H1 (cell line): ENCODE measurements around the gene ASB6. TPM values are rescaled to one million over a fixed set of nuclear protein-coding genes. Genes with fewer than 3 reads are reported as not detected.

Experiments used
- CTCF ChIA-PET: fragments of 300-600 bp; sonication (Branson Sonifier 250); formaldehyde crosslinking; loops from one replicate; lab custom pipeline; 2021; ENCODE audit not compliant: partially characterized antibody; lab: Charles Lee
- POLR2A ChIA-PET: fragments of 300-600 bp; sonication (Branson Sonifier 250); formaldehyde crosslinking; loops from one replicate; lab custom pipeline; 2021; ENCODE audit warnings: inconsistent platforms; ENCODE audit not compliant: partially characterized antibody; lab: Charles Lee
- DNase-seq, 2 experiments: peaks; one replicate each; pipeline versions ENCODE4 v3.0.0 to v3.0.0-alpha.2; 2010 to 2022; ENCODE audit warnings: low spot score in 2 of 2, low read depth in 1 of 2, mixed read lengths in 1 of 2
- FAIRE-seq: peaks from 2 replicates; lab custom pipeline; 2011; peaks lifted over from hg19 to GRCh38; lab: Jason Lieb, UNC
- H2AFZ ChIP-seq: 2 replicates; pipeline ENCODE4 v1.8.1; 2012; ENCODE audit warnings: low read length, inconsistent platforms
- H2AK5ac ChIP-seq: 2 replicates; pipeline ENCODE4 v1.6.1; 2013; ENCODE audit warnings: low read depth, low read length
- H2BK120ac ChIP-seq: replicated peaks from 2 replicates; pipeline ENCODE3; 2013; ENCODE audit warnings: low read depth, low read length, inconsistent platforms
- H2BK12ac ChIP-seq: 2 replicates; pipeline ENCODE4 v1.6.1; 2013; ENCODE audit warnings: low read depth, low read length
- H2BK15ac ChIP-seq: 2 replicates; pipeline ENCODE4 v1.6.1; 2013; ENCODE audit warnings: low read length
- H2BK20ac ChIP-seq: 2 replicates; pipeline ENCODE4 v1.6.1; 2013; ENCODE audit warnings: low read length
- H2BK5ac ChIP-seq: 2 replicates; pipeline ENCODE4 v1.6.1; 2013; ENCODE audit warnings: low read depth, low read length
- H3K14ac ChIP-seq: 2 replicates; pipeline ENCODE4 v1.6.1; 2013; ENCODE audit warnings: inconsistent platforms; ENCODE audit not compliant: insufficient read length
- H3K18ac ChIP-seq: 2 replicates; pipeline ENCODE4 v1.6.1; 2013; ENCODE audit warnings: low read length; ENCODE audit errors: extremely low read depth
- H3K23ac ChIP-seq: 2 replicates; pipeline ENCODE4 v1.6.1; 2013; ENCODE audit warnings: inconsistent platforms; ENCODE audit not compliant: insufficient read length
- H3K23me2 ChIP-seq: 2 replicates; pipeline ENCODE4 v1.6.1; 2013; ENCODE audit warnings: low read depth, low read length
- H3K27ac ChIP-seq: 2 replicates; pipeline ENCODE4 v1.6.1; 2011; ENCODE audit warnings: low read depth, low read length, inconsistent platforms
- H3K27me3 ChIP-seq, 4 experiments: replicated peaks in 1 of 4; 1 replicate in 1 of 4; 2 replicates in 3 of 4; pipeline versions ENCODE4 v1.6.1 to v1.8.1; 2011 to 2013; ENCODE audit warnings: low read length in 3 of 4, mild to moderate bottlenecking in 3 of 4, inconsistent platforms in 2 of 4, mixed read lengths in 2 of 4, moderate library complexity in 1 of 4; ENCODE audit not compliant: control insufficient read depth in 3 of 4, insufficient read depth in 3 of 4; ENCODE audit errors: extremely low read depth in 1 of 4
- H3K36me3 ChIP-seq, 4 experiments: 2 replicates each; pipeline versions ENCODE4 v1.6.1 to v1.8.1; 2011 to 2013; ENCODE audit warnings: mild to moderate bottlenecking in 4 of 4, low read length in 3 of 4, moderate library complexity in 2 of 4, control low read depth in 1 of 4, inconsistent platforms in 1 of 4; ENCODE audit not compliant: insufficient read depth in 4 of 4, control insufficient read depth in 2 of 4
- H3K4ac ChIP-seq: replicated peaks from 2 replicates; pipeline ENCODE3; 2013; ENCODE audit warnings: low read length, low read depth, mixed read lengths, inconsistent platforms; ENCODE audit not compliant: insufficient read length
- H3K4me1 ChIP-seq, 4 experiments: replicated peaks in 1 of 4; 1 replicate in 1 of 4; 2 replicates in 3 of 4; pipeline versions ENCODE4 v1.6.1 to v1.8.1; 2011 to 2013; ENCODE audit warnings: low read length in 3 of 4, inconsistent platforms in 2 of 4, mixed read lengths in 1 of 4; ENCODE audit not compliant: insufficient read depth in 4 of 4, control insufficient read depth in 3 of 4
- H3K4me2 ChIP-seq, 2 experiments: 2 replicates each; pipeline versions ENCODE4 v1.6.1 to v1.8.1; 2011 to 2013; ENCODE audit warnings: low read depth in 2 of 2, low read length in 2 of 2, control low read depth in 1 of 2, inconsistent platforms in 1 of 2, mild to moderate bottlenecking in 1 of 2; ENCODE audit not compliant: insufficient read depth in 1 of 2
- H3K4me3 ChIP-seq, 4 experiments: fragments of 200-600, 300-600 bp in 1 of 4; sonication (generic), shearing (Covaris generic), sonication (Bioruptor Twin) in 1 of 4; 2 replicates each; pipeline versions ENCODE4 v1.5.1 to v1.8.1; 2011 to 2016; ENCODE audit warnings: low read length in 4 of 4, low read depth in 3 of 4, control low read depth in 2 of 4, inconsistent platforms in 2 of 4, mild to moderate bottlenecking in 2 of 4, mixed read lengths in 1 of 4, moderate library complexity in 1 of 4; ENCODE audit not compliant: insufficient read depth in 2 of 4; ENCODE audit errors: extremely low read depth in 1 of 4
- H3K56ac ChIP-seq: replicated peaks from 2 replicates; pipeline ENCODE3; 2013; ENCODE audit warnings: low read depth, mild to moderate bottlenecking, mixed read lengths, low read length, inconsistent platforms; ENCODE audit not compliant: insufficient read length
- H3K79me1 ChIP-seq: 2 replicates; pipeline ENCODE4 v1.6.1; 2013; ENCODE audit warnings: low read depth, low read length, control low read depth
- H3K79me2 ChIP-seq, 2 experiments: 2 replicates each; pipeline versions ENCODE4 v1.6.1 to v1.8.1; 2012 to 2013; ENCODE audit warnings: low read length in 2 of 2, mild to moderate bottlenecking in 2 of 2, inconsistent platforms in 1 of 2; ENCODE audit not compliant: insufficient read depth in 2 of 2, control insufficient read depth in 1 of 2
- H3K9ac ChIP-seq, 4 experiments: replicated peaks in 1 of 4; 1 replicate in 1 of 4; 2 replicates in 3 of 4; pipeline versions ENCODE4 v1.6.1 to v1.8.1; 2011 to 2013; ENCODE audit warnings: low read depth in 3 of 4, low read length in 3 of 4, control low read depth in 2 of 4, mild to moderate bottlenecking in 2 of 4, moderate library complexity in 2 of 4, inconsistent platforms in 1 of 4; ENCODE audit errors: extremely low read depth in 1 of 4
- H3K9me3 ChIP-seq, 2 experiments: 2 replicates each; pipeline versions ENCODE4 v1.6.1 to v1.8.1; 2012 to 2013; ENCODE audit warnings: mild to moderate bottlenecking in 2 of 2, moderate library complexity in 2 of 2, control low read depth in 1 of 2, inconsistent platforms in 1 of 2, low read depth in 1 of 2, low read length in 1 of 2, mixed read lengths in 1 of 2; ENCODE audit not compliant: insufficient read depth in 2 of 2
- H4K20me1 ChIP-seq, 2 experiments: replicated peaks in 1 of 2; 2 replicates each; pipeline versions ENCODE3 to v1.8.1; 2011 to 2013; ENCODE audit warnings: inconsistent platforms in 2 of 2, low read length in 2 of 2, mild to moderate bottlenecking in 1 of 2; ENCODE audit not compliant: insufficient read depth in 2 of 2, control insufficient read depth in 1 of 2
- H4K5ac ChIP-seq: 2 replicates; pipeline ENCODE4 v1.6.1; 2013; ENCODE audit warnings: low read length, low read depth, mixed read lengths, inconsistent platforms; ENCODE audit not compliant: insufficient read length
- H4K8ac ChIP-seq: 2 replicates; pipeline ENCODE4 v1.8.0; 2013; ENCODE audit warnings: mild to moderate bottlenecking, moderate library complexity, low read length, inconsistent platforms; ENCODE audit not compliant: insufficient read depth; ENCODE audit errors: extremely low read depth
- H4K91ac ChIP-seq: replicated peaks from 2 replicates; pipeline ENCODE3; 2013; ENCODE audit warnings: low read length, mixed read lengths, inconsistent platforms; ENCODE audit not compliant: insufficient read length
- ASH2L ChIP-seq: fragments of 200-600, 300-600 bp; sonication (generic); IDR thresholded peaks from one replicate; pipeline ENCODE4 v1.7.1; 2017; ENCODE audit warnings: low read length
- CBX5 ChIP-seq: fragments of 300-800, 300-1000 bp; sonication (generic); IDR thresholded peaks from 2 replicates; pipeline ENCODE4 v1.7.1; 2016; ENCODE audit warnings: antibody characterized with exemption, low read length, low read depth
- CBX8 ChIP-seq: fragments of 300-800, 300-1000 bp; sonication (generic); IDR thresholded peaks from 2 replicates; pipeline ENCODE4 v1.7.1; 2016; ENCODE audit warnings: low read depth, low read length, borderline replicate concordance
- CEBPB ChIP-seq: IDR thresholded peaks from 2 replicates; pipeline ENCODE4 v1.6.1; 2012; ENCODE audit warnings: low read depth, low read length
- CTBP2 ChIP-seq: IDR thresholded peaks from 2 replicates; pipeline ENCODE4 v1.7.0; 2011; ENCODE audit warnings: borderline replicate concordance, mild to moderate bottlenecking, moderate library complexity, mixed read lengths, low read length; ENCODE audit not compliant: insufficient read depth, insufficient read length
- GABPA ChIP-seq: IDR thresholded peaks from 2 replicates; pipeline ENCODE4 v1.6.1; 2011; ENCODE audit warnings: mild to moderate bottlenecking, low read length, moderate library complexity, borderline replicate concordance; ENCODE audit not compliant: insufficient read depth
- HDAC2 ChIP-seq, 2 experiments: fragments of 300-600 bp in 1 of 2; sonication (generic) in 1 of 2; IDR thresholded peaks; 2 replicates each; pipeline ENCODE4 v1.6.1; 2011 to 2012; ENCODE audit warnings: low read depth in 2 of 2, low read length in 2 of 2, mild to moderate bottlenecking in 2 of 2, moderate library complexity in 2 of 2, borderline replicate concordance in 1 of 2, inconsistent platforms in 1 of 2
- RBBP5 ChIP-seq: IDR thresholded peaks from 2 replicates; pipeline ENCODE4 v1.7.1; 2012; ENCODE audit warnings: low read depth, mild to moderate bottlenecking, inconsistent platforms, low read length, moderate library complexity, borderline replicate concordance
- RFX5 ChIP-seq: IDR thresholded peaks from 2 replicates; pipeline ENCODE4 v1.6.1; 2011; ENCODE audit warnings: low read depth, low read length, improper control_type of control experiment, borderline replicate concordance
- SAP30 ChIP-seq: fragments of 300-600 bp; sonication (generic); IDR thresholded peaks from 2 replicates; pipeline ENCODE4 v1.7.1; 2012; ENCODE audit warnings: low read length, moderate library complexity, mild to moderate bottlenecking, inconsistent platforms; ENCODE audit not compliant: insufficient read depth, insufficient replicate concordance
- SP2 ChIP-seq: IDR thresholded peaks from 2 replicates; pipeline ENCODE4 v1.6.1; 2012; ENCODE audit warnings: mild to moderate bottlenecking, low read length, inconsistent platforms
- YY1 ChIP-seq: IDR thresholded peaks from 2 replicates; pipeline ENCODE4 v1.6.1; 2011; ENCODE audit warnings: low read depth, mild to moderate bottlenecking, low read length
- WGBS, 2 experiments: shearing (Covaris generic) in 1 of 2; methylation state at CpG; one replicate each; pipeline versions ENCODE4 v1.1.6 to v1.1.7; 2013 to 2015; ENCODE audit warnings: low lambda C conversion rate in 2 of 2, mixed read lengths in 2 of 2, inconsistent platforms in 1 of 2, low coverage in 1 of 2, missing lambda C conversion rate in 1 of 2; ENCODE audit not compliant: insufficient replicate concordance in 2 of 2, insufficient coverage in 1 of 2, insufficient read length in 1 of 2; ENCODE audit errors: extremely low coverage in 1 of 2, missing lambda C conversion rate in 1 of 2; 5-methylcytosine and 5-hydroxymethylcytosine counted together
- polyA plus RNA-seq, 7 experiments: library from polyadenylated mRNA; depleted of rRNA in 3 of 7; stranded (reverse) in 5 of 7; unstranded in 2 of 7; fragments of >200 nt in 5 of 7; fragments of 200-250 nt in 2 of 7; gene quantifications; 1 replicate in 5 of 7; 2 replicates in 1 of 7; 4 replicates in 1 of 7; pipeline versions ENCODE4 v1.2.1 to v1.2.3, GENCODE V29; 2011 to 2013; ENCODE audit warnings: missing spikeins in 2 of 7, mixed read lengths in 2 of 7
- total RNA-seq: library from RNA; stranded (reverse); fragmentation: NEBNext Ultra II Directional; extraction: Animal tissue kit (Norgen Biotek cat#: 25700); gene quantifications from 2 replicates; pipeline ENCODE4 v1.2.1, GENCODE V29; 2021

ASB6 gene
- total and polyA plus RNA-seq, 2 of the 8 experiments (the other 6 are each of a cell fraction or from before 2014, with no cell fraction given): 14.0 to 17.3 TPM

DNA sequence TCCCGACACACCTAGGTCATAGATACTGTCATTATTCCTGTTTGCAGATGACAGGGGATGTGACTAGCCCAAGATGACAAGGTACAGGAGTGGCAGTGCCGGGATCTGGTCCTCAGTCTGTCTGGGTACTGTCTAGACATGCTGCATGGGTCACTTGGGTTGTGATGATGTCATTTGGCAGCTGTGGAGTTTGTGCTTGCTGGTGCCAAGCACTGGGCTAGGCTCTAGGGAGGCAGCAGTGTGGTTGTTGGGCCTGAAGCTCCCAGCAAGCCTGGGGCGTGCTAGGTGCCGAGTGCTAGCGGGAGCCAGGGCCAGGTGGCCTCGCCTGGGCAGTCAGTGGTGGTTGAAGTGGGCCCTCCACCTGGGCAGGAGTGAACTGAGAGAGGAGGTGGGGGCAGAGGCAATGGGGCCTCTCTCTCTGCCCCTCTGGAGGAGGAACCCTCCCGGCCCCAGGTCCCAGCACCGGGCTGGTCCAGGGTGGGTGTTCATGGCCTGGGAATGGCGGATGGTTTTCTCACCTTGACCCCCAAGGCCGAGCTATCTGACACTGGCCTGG, 8.8 kb upstream of the ASB6 start:
- no peak for FAIRE-seq
- TF ChIP-seq SAP30: no peak
- no peak for TF ChIP-seq CEBPB
- no peak for TF ChIP-seq SP2
- no peak for TF ChIP-seq CTBP2
- TF ChIP-seq RFX5: no peak
- no peak for TF ChIP-seq RBBP5
- no peak for TF ChIP-seq YY1
- TF ChIP-seq CBX8: no peak
- TF ChIP-seq CBX5: no peak
- TF ChIP-seq GABPA: no peak
- TF ChIP-seq ASH2L: no peak
- no peak for TF ChIP-seq HDAC2 (IDR thresholded peaks at IDR 0.05; ENCODE audit: borderline replicate concordance in 1 of 2, low read depth in 2 of 2, low read length in 2 of 2)

More for the DNA sequence above, 8.8 kb upstream of the ASB6 start:
- no peaks in the 10 kb centered on the region for H3K79me1 ChIP-seq
- H2AFZ ChIP-seq: no peak overlapping the region
- H3K4ac ChIP-seq: no peak overlapping the region
- H3K9ac ChIP-seq: no peak overlapping the region
- H3K4me1 ChIP-seq: no peaks in the 10 kb centered on the region
- no peak overlapping the region for H2AK5ac ChIP-seq
- H3K18ac ChIP-seq: no peak overlapping the region
- no peak overlapping the region for H4K91ac ChIP-seq
- H3K9me3 ChIP-seq: no peaks in the 10 kb centered on the region
- no peak overlapping the region for H3K56ac ChIP-seq
- H3K4me3 ChIP-seq: no peak overlapping the region
- H2BK15ac ChIP-seq: no peak overlapping the region
- no peak overlapping the region for H2BK12ac ChIP-seq
- no peak overlapping the region for H4K8ac ChIP-seq
- no peaks in the 10 kb centered on the region for H3K79me2 ChIP-seq
- peaks cover 6% of the 10 kb centered on the region; the same call in 1 of the 2 replicates for H3K23me2 ChIP-seq
- CTCF ChIA-PET: interaction anchor here (0.6 to 1.5 kb wide), 4 partner anchors 9 to 139 kb away, joined by 3 to 6 read pairs (median 4); partner anchors contain the start of gene ASB6
- DNase-seq: no peak
- no peak overlapping the region for H2BK20ac ChIP-seq
- no peaks in the 10 kb centered on the region; a peak in 1 of 7 replicates for H3K27me3 ChIP-seq
- no peak overlapping the region for H3K4me2 ChIP-seq
- H3K27ac ChIP-seq: no peak overlapping the region
- H3K36me3 ChIP-seq: no peaks in the 10 kb centered on the region
- H4K20me1 ChIP-seq: peaks cover 0 to 6% of the 10 kb centered on the region in 2 experiments
- no peak overlapping the region for H2BK5ac ChIP-seq
- no peak overlapping the region for H3K23ac ChIP-seq
- 90% methylated on average over 10 of the region's 10 CpGs; no CpG with 5 or more reads in 1 of the 2 experiments for WGBS, 2 experiments
- H4K5ac ChIP-seq: no peak overlapping the region
- no peak overlapping the region for H3K14ac ChIP-seq
- H2BK120ac ChIP-seq: no peak overlapping the region
- POLR2A ChIA-PET: no interaction called here
